GM13976 (cell line): Measurements from ENCODE around the gene METTL9.
"Not testable (repeated sequence)": the region's sequence is repeated elsewhere in the genome, so short reads cannot be mapped to it uniquely, and the experiment has no call there.

Experiments used
- DNase-seq: peaks from one replicate; pipeline ENCODE4 v3.0.0; 2012; ENCODE audit warnings: low spot score
- in situ Hi-C: fragments of 300-500 bp; cut with MboI; formaldehyde crosslinking; loops from one replicate; pipeline ENCODE4 v1.12.0; 2022; ENCODE audit warnings: low sequenced_read_pairs, mixed read lengths, inconsistent platforms; ENCODE audit not compliant: unreplicated experiment
- TF ChIP-seq, protein P1 (sequence below): IDR thresholded peaks from 2 replicates; pipeline ENCODE4 v1.5.1; 2012; ENCODE audit warnings: borderline replicate concordance, mild to moderate bottlenecking; ENCODE audit not compliant: insufficient read depth; ENCODE audit errors: extremely low read depth, missing control alignments, control extremely low read depth

METTL9 gene

DNA sequence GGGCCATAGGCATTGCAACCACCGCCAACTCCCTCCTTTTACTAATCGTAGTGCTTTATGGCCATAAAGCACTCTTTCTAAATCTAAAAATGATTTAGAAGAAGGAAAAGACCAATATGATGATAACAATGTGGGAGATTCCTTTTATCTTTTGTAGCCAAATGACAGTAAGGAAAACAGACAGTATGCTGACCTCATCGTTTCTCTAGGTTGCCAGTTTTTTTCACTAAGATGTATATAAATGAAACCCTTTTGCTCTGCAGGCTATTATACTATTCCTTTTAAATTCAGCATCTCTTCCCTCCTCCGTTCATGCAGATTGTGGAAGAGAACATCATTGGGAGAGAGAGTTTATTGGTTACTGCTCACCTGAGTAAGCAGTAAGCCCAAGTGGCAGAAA, 89.7 kb downstream of the METTL9 start:
- in situ Hi-C loops, result no loop called here
- TF ChIP-seq, protein P1, sequence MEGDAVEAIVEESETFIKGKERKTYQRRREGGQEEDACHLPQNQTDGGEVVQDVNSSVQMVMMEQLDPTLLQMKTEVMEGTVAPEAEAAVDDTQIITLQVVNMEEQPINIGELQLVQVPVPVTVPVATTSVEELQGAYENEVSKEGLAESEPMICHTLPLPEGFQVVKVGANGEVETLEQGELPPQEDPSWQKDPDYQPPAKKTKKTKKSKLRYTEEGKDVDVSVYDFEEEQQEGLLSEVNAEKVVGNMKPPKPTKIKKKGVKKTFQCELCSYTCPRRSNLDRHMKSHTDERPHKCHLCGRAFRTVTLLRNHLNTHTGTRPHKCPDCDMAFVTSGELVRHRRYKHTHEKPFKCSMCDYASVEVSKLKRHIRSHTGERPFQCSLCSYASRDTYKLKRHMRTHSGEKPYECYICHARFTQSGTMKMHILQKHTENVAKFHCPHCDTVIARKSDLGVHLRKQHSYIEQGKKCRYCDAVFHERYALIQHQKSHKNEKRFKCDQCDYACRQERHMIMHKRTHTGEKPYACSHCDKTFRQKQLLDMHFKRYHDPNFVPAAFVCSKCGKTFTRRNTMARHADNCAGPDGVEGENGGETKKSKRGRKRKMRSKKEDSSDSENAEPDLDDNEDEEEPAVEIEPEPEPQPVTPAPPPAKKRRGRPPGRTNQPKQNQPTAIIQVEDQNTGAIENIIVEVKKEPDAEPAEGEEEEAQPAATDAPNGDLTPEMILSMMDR, result no peak

GRCh38 chr16:21690967-21691366, 91.6 kb downstream of the METTL9 start:
- DNase-seq, in situ Hi-C loops: not testable (repeated sequence)

More for the DNA sequence above, 89.7 kb downstream of the METTL9 start:
- no peak for DNase-seq

- TF ChIP-seq, protein P1, result no peak
- no peak for DNase-seq
- in situ Hi-C loops, result no loop called here
These were observed 95.2 kb downstream of the METTL9 start for GRCh38 chr16:21694609-21695008.

- in situ Hi-C loops, result no loop called here
- TF ChIP-seq, protein P1, result no peak
These were observed 97.7 kb downstream of the METTL9 start for GRCh38 chr16:21697032-21697431.

GRCh38 chr16:21698169-21699032, 99.0 kb downstream of the METTL9 start:
- no peak for DNase-seq
- TF ChIP-seq, protein P1, result no peak
- in situ Hi-C loops, result no loop called here

More at GRCh38 chr16:21697032-21697431, 97.7 kb downstream of the METTL9 start:
- no peak for DNase-seq

DNA sequence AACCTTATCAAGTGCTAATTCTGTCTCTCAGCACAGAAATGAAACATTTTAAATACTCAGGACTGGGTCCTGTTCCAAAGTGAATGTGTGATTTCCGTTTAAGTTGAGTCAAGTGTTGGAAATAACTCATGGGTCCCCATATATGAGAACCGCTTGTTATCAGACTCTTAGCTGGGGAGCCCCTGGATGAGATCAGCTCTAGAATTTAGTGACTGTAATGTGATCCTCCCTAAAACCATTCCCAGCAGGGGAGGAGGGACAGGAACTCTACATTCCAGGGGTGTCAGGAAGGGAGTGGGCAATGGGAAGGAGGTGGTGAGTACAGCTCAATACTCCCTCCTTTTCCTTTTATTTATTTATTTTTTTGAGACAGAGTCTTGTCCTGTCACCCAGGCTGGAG, 101.9 kb downstream of the METTL9 start:
- TF ChIP-seq, protein P1, result no peak
- in situ Hi-C loops, result loop anchor here (25.0 kb wide), 1 partner anchor 114 kb away; the partner anchor contains the start of gene METTL9
- no peak for DNase-seq

DNA sequence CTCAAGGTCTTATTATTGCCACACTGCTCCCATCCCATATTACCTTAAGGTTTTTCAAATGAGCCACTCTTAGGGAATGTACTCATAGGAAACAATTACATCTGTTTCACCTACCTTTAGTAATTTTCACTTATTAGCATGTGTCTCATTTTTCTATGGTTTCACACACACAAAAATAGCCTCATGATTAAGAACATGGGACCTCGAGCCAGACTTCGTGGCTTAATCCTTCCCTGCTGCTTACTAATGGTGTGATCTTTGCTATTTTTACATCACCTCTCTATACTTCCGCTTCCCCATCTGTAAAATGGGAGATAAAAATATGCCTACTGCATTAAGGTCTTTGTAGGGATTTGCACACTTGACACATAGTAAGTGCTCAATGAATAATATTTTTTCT, 102.9 kb downstream of the METTL9 start:
- in situ Hi-C loops, result loop anchor here (25.0 kb wide), 1 partner anchor 115 kb away; the partner anchor contains the start of gene METTL9
- TF ChIP-seq, protein P1, result no peak

More for the DNA sequence above, 102.9 kb downstream of the METTL9 start:
- DNase-seq, result no peak
